Mesothelial cell of epicardium (in vitro differentiated cells): ENCODE results near the gene ATP2A1. TPM values are rescaled to one million over a fixed set of nuclear protein-coding genes. Genes with fewer than 3 reads are reported as not detected.

Experiments
- DNase-seq, 2 experiments: peaks; one replicate each; pipeline ENCODE4 v3.0.0; 2021; ENCODE audit warnings: low spot score in 2 of 2; ENCODE audit not compliant: unreplicated experiment in 2 of 2
- H3K27ac Mint-ChIP-seq: 2 replicates; pipeline ENCODE4 v1.8.0; 2021; ENCODE audit warnings: mixed read lengths
- H3K27me3 Mint-ChIP-seq: 2 replicates; pipeline ENCODE4 v1.8.0; 2021; ENCODE audit warnings: low read depth, mixed read lengths
- H3K36me3 Mint-ChIP-seq: 2 replicates; pipeline ENCODE4 v1.8.0; 2021; ENCODE audit warnings: mixed read lengths
- H3K4me1 Mint-ChIP-seq: 2 replicates; pipeline ENCODE4 v1.8.0; 2021; ENCODE audit warnings: mixed read lengths
- H3K4me3 Mint-ChIP-seq: 2 replicates; pipeline ENCODE4 v1.8.0; 2021; ENCODE audit warnings: mild to moderate bottlenecking, moderate library complexity, mixed read lengths
- H3K9me3 Mint-ChIP-seq: 2 replicates; pipeline ENCODE4 v1.8.0; 2021; ENCODE audit warnings: mixed read lengths
- total RNA-seq: library from RNA; stranded (reverse); gene quantifications from 3 replicates; pipeline ENCODE4 v1.2.1, GENCODE V29; 2021
- TF ChIP-seq, protein P1 (sequence below): fragments of 200-600 bp; sonication (generic); IDR thresholded peaks from one replicate; pipeline ENCODE4 v1.5.0; 2021; ENCODE audit warnings: antibody characterized with exemption; ENCODE audit not compliant: unreplicated experiment

Gene ATP2A1
- total RNA-seq, 1 donor from 2014 or later = 3.0 TPM

DNA sequence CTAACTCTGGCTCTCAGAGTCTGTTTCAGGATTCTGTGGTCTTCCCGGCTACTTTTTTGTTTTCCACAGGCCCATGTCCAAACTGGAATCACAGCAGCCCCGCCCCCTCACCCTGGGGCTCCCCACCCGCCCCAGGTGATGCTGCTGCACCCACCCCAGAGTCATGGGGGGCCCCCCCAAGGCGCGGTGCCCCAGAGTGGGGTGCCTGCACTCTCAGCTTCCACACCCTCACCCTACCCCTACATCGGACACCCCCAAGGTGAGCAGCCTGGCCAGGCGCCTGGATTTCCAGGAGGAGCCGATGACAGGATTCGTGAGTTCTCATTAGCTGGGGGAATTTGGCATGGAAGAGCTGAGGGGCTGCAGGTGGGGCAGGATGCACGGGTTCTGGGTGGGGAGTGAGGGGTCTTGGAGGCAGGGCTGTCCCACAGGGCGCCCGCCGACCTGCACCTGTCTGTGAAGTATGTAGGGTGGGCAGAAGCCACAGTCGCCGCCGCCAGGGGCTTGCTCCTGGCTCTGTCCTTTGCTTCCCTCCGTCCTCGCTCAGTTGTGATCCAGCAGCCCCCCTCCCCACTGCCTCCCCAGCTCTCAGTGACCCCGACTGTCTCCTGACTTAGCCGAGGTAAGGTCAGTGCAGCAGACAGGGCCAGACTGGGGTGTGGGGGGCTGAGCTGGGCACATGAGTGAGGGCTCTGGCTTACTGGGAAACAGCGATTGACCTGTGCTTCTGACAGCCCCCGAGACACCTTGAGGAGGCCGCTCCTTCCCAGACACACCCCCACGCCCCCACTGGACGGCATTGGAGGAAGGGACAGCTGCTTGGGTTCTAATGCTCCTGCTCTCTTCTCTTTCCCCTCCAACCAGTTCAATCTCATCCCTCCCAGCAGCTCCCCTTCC, 42.2 kb upstream of the ATP2A1 start:
- no peak overlapping the region for H3K4me3 Mint-ChIP-seq
- no peaks in the 10 kb centered on the region for H3K4me1 Mint-ChIP-seq
- TF ChIP-seq, protein P1, sequence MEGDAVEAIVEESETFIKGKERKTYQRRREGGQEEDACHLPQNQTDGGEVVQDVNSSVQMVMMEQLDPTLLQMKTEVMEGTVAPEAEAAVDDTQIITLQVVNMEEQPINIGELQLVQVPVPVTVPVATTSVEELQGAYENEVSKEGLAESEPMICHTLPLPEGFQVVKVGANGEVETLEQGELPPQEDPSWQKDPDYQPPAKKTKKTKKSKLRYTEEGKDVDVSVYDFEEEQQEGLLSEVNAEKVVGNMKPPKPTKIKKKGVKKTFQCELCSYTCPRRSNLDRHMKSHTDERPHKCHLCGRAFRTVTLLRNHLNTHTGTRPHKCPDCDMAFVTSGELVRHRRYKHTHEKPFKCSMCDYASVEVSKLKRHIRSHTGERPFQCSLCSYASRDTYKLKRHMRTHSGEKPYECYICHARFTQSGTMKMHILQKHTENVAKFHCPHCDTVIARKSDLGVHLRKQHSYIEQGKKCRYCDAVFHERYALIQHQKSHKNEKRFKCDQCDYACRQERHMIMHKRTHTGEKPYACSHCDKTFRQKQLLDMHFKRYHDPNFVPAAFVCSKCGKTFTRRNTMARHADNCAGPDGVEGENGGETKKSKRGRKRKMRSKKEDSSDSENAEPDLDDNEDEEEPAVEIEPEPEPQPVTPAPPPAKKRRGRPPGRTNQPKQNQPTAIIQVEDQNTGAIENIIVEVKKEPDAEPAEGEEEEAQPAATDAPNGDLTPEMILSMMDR = no peak
- H3K27ac Mint-ChIP-seq = no peak overlapping the region
- DNase-seq = no peak
- no peaks in the 10 kb centered on the region for H3K27me3 Mint-ChIP-seq
- no peaks in the 10 kb centered on the region for H3K9me3 Mint-ChIP-seq
- peaks cover 44% of the 10 kb centered on the region for H3K36me3 Mint-ChIP-seq

DNA sequence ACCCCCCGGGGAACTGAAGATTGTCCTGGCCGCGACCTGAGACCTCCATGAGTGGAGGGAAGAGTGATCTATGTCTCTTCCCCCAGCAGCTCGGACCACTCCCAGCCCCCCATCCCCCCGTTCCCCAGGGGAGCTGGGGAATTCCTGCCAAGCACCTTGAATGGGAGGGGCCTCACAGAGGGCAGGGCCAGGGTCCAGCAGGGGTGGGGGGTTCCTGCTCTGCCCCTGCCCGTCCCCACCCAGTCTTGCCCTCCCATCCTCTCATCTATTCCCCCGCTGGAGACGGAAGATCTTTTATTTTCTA, 41.6 kb upstream of the ATP2A1 start:
- H3K9me3 Mint-ChIP-seq = no peaks in the 10 kb centered on the region
- TF ChIP-seq, protein P1 = no peak
- H3K27me3 Mint-ChIP-seq = no peaks in the 10 kb centered on the region
- DNase-seq = no peak
- no peak overlapping the region for H3K27ac Mint-ChIP-seq
- H3K4me1 Mint-ChIP-seq = no peaks in the 10 kb centered on the region
- no peak overlapping the region for H3K4me3 Mint-ChIP-seq
- H3K36me3 Mint-ChIP-seq = peaks cover 44% of the 10 kb centered on the region

DNA sequence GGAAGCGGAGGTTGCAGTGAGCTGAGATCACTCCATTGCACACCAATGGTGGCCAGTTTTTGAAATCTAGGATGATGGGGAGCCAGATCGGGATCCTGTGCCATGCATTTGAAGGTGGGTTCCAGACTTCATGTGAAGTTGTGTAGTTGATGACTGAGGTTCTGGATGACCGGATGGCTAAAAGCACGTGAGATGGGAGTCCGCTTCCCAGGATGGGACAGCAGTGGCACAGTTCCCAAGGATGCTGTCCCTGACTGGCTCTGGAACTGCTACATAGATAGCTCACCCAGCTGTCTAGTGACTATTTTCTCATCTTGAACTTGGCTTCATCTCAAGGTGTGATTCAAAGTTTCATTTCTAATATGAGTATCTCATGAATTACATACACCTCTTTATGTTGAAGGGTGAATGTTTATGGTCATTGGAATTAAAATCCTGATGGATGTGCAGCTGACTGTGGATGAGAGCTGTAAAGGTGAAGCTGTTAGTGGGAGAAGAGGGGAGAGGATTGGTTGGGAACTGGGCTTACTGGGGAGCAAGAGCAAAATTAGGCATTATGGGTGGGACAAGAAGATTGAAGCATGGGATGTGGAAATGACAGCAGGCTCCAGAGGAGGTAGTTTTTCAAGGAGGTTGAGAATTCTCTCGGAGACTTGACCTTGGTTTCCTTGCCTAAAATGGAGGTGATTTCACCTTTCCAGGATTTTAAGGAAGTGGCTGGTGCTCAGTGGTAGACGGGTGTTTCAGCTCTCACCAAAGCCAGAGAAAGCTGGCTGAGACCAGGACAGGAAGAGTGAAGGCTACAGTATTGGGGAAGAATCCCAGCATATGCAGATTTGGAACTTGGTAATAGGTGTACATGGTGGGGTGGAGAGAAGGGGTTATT, 40.4 kb upstream of the ATP2A1 start:
- Mint-ChIP-seq H3K9me3 (no peaks in the 10 kb centered on the region), H3K36me3 (peaks cover 36% of the 10 kb centered on the region), H3K27ac (no peak overlapping the region), H3K4me3 (no peak overlapping the region), H3K27me3 (no peaks in the 10 kb centered on the region), H3K4me1 (no peaks in the 10 kb centered on the region)
- DNase-seq = no peak
- TF ChIP-seq, protein P1 = no peak

DNA sequence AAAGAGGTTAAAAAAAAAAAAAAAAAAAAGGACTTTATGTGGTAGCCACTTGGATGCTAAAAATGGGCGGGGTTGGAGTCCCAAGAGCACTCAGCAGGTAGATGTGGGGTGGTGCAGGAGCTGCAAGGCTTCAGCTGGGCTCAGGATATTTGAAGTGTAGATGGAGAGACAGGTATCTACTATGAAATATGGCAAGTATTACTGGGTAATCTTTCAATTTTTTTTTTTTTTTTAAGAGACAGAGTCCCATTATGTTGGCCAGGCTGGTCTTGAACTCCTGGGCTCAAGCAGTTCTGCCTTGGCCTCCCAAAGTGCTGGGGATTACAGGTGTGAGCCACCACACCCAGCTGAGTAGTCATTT, 39.8 kb upstream of the ATP2A1 start:
- Mint-ChIP-seq H3K27me3 (no peaks in the 10 kb centered on the region), H3K4me1 (no peaks in the 10 kb centered on the region), H3K9me3 (no peaks in the 10 kb centered on the region), H3K27ac (no peak overlapping the region), H3K36me3 (peaks cover 32% of the 10 kb centered on the region), H3K4me3 (no peak overlapping the region)
- TF ChIP-seq, protein P1 = no peak
- no peak for DNase-seq

DNA sequence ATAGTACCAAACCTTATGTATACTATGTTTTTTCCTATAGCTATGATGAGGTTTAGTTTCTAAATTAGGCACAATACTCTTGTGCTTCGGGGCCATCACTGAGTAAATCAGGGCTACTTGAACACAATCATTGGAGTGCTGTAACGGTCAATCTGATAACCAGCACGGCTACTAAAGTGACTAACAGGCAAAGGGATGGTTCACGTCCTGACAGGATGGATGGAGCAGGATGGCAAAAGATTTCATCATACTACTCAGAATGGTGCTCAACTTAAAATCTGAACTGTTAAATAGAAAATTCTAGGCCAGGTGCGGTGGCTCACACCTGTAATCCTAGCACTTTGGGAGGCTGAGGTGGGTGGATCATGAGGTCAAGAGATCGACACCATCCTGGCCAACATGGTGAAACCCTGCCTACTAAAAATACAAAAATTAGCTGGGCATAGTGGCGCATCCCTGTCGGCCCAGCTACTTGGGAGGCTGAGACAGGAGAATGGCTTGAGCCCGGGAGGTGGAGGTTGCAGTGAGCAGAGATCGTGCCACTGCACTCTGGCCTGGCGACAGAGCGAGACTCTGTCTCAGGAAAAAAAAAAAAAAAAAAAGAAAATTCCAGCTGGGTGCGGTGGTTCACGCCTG, 39.2 kb upstream of the ATP2A1 start:
- H3K27me3 Mint-ChIP-seq = no peaks in the 10 kb centered on the region
- DNase-seq = no peak
- TF ChIP-seq, protein P1 = no peak
- peak overlapping the region; percentile 64 for H3K27ac Mint-ChIP-seq
- H3K4me3 Mint-ChIP-seq = no peak overlapping the region
- H3K4me1 Mint-ChIP-seq = no peaks in the 10 kb centered on the region
- no peaks in the 10 kb centered on the region for H3K9me3 Mint-ChIP-seq
- H3K36me3 Mint-ChIP-seq = peaks cover 29% of the 10 kb centered on the region
